ELR (cell line): Measurements from ENCODE around the gene VWA5B1.

Experiments used
- DNase-seq: peaks from one replicate; pipeline ENCODE4 v3.0.0-alpha.2; 2015; ENCODE audit warnings: low read depth

The VWA5B1 gene

GRCh38 chr1:20348326-20348915 is 57.7 kb downstream of the VWA5B1 start:
- no peak for DNase-seq

DNA sequence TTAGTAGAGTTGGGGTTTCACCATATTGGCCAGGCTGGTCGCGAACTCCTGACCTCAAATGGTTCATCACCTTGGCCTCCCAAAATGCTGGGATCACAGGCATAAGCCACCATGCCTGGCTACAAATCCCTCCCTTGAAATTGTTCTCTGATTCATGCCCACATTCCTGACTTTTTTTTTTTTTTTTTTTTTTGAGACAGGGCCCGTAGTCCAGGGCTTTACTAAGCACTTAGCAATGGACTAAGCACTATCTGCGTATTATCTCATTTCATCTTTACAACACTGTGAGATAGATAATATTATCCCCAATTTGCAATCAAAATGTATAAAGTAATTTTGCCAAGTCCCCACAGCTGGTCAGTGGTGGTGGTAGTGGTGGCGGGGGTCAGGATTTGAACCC is 58.9 kb downstream of the VWA5B1 start:
- no peak for DNase-seq

GRCh38 chr1:20349971-20350370 is 59.3 kb downstream of the VWA5B1 start:
- DNase-seq, result no peak

- no peak for DNase-seq
These were observed 59.7 kb downstream of the VWA5B1 start for GRCh38 chr1:20350421-20350820.

GRCh38 chr1:20351911-20352701 is 61.4 kb downstream of the VWA5B1 start:
- no peak for DNase-seq

GRCh38 chr1:20353836-20354235 is 63.2 kb downstream of the VWA5B1 start:
- DNase-seq, result no peak

GRCh38 chr1:20354610-20355009 is 63.9 kb downstream of the VWA5B1 start:
- DNase-seq, result no peak

- no peak for DNase-seq
These were observed 64.6 kb downstream of the VWA5B1 start for GRCh38 chr1:20355101-20355827.

- no peak for DNase-seq
These were observed 65.4 kb downstream of the VWA5B1 start for GRCh38 chr1:20355828-20356735.

- DNase-seq, result no peak
These were observed 66.3 kb downstream of the VWA5B1 start for GRCh38 chr1:20356850-20357459.

DNA sequence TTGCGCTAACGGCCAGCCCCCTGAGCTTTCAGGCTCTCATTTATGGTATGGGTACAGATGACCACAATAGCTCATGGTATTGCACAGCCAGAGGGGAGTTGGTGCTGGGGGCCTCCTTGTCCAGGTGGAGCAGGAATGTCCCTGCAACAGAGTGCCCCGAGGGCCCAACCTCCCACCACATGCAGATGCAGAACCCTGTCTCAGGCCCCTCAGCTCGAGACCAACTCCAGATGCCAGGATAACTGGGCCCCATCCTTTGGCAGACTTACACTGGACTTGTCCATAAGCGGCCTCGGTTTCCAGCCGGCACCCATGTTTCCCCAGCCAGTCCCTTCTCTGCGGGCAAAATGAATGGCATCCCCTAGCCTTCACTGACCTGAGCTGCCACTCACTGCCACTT is 67.1 kb downstream of the VWA5B1 start:
- DNase-seq, result no peak

- DNase-seq, result no peak
These were observed 68.1 kb downstream of the VWA5B1 start for GRCh38 chr1:20358761-20359263.

GRCh38 chr1:20359451-20360330 is 69.0 kb downstream of the VWA5B1 start:
- no peak for DNase-seq

DNA sequence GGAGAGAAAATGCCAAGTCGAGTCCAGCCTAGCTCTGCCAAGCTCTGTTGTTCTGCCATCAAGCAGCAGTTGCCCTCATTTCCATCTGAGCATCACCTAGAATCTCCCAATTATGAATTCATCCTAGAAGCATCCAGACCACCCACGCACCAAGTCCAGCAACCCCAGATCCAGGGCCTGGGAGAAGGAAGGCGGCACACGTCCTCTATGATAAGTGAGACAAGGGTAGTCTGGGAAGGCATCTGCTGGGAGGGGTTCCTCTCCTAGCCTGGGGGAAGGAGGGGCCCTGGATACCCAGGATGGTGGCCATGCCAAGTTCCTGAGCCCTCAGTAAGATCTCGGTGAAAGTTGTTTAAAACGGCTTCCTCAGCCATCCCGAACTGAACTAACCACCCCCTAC is 70.7 kb downstream of the VWA5B1 start:
- DNase-seq, result no peak

DNA sequence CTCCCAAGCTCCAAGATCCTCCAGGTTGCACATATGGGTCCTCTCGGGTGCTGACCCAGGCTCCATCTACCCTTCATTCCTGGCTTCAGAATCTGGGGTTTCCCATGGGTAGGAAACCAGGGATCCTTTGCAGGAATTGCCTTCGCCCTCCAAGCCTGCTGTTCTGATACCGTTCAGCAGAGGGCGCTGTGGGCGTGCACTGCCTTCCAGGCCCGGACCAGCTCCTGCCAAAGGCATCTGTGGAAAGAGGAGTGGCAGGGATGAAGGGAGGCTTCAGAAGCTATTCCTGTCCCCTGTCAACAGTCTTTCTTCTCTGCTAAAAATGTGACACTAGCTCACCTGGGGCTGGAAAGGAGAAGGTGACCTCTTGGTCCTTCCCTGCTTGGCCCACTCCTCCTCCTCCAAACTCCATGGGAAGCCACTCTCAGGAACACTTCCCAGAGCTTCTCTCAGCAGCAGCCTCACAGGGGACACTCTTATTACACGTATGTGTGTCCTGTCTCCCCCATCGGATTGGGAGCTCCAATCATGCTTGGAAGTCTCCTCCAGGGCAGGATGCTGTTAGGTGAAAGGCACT is 71.2 kb downstream of the VWA5B1 start:
- peak; percentile 66 for DNase-seq

DNA sequence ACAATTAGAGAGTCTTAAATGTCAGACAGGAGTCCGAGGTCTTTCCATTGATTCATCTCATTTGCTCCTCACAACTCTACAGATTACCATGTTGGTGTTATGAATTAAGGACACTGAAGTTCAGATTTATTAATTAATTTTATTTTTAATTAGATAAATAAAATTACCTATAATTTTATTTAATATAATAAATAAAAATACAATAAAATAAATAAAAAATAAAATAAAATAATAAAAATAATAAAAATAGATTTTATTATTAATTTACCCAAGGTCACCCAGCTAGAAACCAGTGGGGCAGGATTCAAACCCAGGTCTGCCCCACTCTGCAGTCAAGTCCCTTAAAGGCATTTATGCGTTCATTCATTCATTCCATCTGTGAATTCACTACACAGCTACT is 72.2 kb downstream of the VWA5B1 start:
- DNase-seq, result no peak

GRCh38 chr1:20365421-20366055 is 74.9 kb downstream of the VWA5B1 start:
- DNase-seq, result no peak

- DNase-seq, result no peak
These were observed 75.4 kb downstream of the VWA5B1 start for GRCh38 chr1:20366056-20366462.

DNA sequence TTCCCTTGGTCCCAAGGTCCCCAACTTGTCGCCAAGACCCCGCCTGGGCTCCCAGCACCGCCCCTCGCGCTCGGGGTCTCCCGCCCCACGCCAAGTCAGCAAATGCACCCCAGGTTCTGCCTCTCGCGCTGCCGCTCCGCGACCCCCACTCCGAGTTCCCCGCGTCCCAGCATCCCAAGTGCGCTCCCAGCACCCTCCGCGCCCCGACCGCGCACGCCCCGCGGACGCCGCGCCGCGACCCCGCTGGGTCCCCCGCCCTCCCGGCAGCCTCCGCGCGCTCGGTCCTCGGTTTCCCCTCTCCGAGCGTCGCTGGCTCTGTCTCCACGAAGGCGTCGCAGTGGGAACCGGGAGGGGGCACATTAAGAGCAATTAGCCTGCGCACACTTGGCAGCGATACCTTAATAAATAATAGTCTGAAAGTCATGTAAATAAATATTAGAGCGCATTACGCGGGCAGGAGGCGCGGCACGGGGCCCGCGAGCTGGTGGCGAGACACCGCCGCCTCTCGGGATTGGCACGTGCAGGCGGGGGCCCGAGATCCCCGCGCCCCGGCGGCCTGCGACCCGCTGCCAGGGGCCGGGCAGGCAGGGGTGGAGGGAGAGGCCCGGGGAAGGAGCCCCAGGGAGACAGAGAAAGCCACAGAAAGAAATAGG is 75.9 kb downstream of the VWA5B1 start:
- no peak for DNase-seq
